ENCODE measurements around the gene DNM1.

DNM1 gene

GRCh38 chr9:128203024-128203706, at the start of gene DNM1:
Gene DNM1 (plus strand): TSS chr9:128203379. CDS start chr9:128203471, 92 bp downstream.
- peak; percentile 48 for DNase-seq

GRCh38 chr9:128153947-128154695, 49.1 kb upstream of the DNM1 start:
- DNase-seq = no peak

GRCh38 chr9:128155736-128156500, 47.3 kb upstream of the DNM1 start:
- DNase-seq = no peak

GRCh38 chr9:128159522-128159783, 43.7 kb upstream of the DNM1 start:
- DNase-seq = no peak

GRCh38 chr9:128159784-128160602, 43.2 kb upstream of the DNM1 start, which contains the start of gene BBLN:
Gene BBLN (plus strand): TSS chr9:128160265. CDS start chr9:128160408, 143 bp downstream.
- peak; percentile 86 for DNase-seq

GRCh38 chr9:128160603-128160987, 42.6 kb upstream of the DNM1 start:
- no peak for DNase-seq

- no peak for DNase-seq
Observed at GRCh38 chr9:128161215-128161902, 41.8 kb upstream of the DNM1 start.

GRCh38 chr9:128162215-128163026, 40.8 kb upstream of the DNM1 start:
- DNase-seq = no peak

GRCh38 chr9:128163027-128163515, 40.1 kb upstream of the DNM1 start:
- no peak for DNase-seq

GRCh38 chr9:128163523-128164306, 39.5 kb upstream of the DNM1 start:
- DNase-seq = no peak

- no peak for DNase-seq
Observed at GRCh38 chr9:128164307-128164885, 38.8 kb upstream of the DNM1 start.

- DNase-seq = no peak
Observed at GRCh38 chr9:128166169-128166568, 37.0 kb upstream of the DNM1 start.

GRCh38 chr9:128167209-128167608, 36.0 kb upstream of the DNM1 start:
- DNase-seq = no peak

GRCh38 chr9:128168731-128169308, 34.4 kb upstream of the DNM1 start:
- DNase-seq = no peak

GRCh38 chr9:128169492-128169891, 33.7 kb upstream of the DNM1 start:
- no peak for DNase-seq

- DNase-seq = no peak
Observed at GRCh38 chr9:128169925-128170324, 33.3 kb upstream of the DNM1 start.

GRCh38 chr9:128174062-128174461, 29.1 kb upstream of the DNM1 start:
- no peak for DNase-seq

- DNase-seq = no peak
Observed at GRCh38 chr9:128175102-128175563, 28.0 kb upstream of the DNM1 start.

GRCh38 chr9:128175726-128176125, 27.5 kb upstream of the DNM1 start:
- DNase-seq = no peak
